CD4-positive, alpha-beta T cell treated with Interleukin-4 for 4 hours (primary cell): ENCODE measurements around the gene ASS1.
"Not testable (repeated sequence)": the region's sequence is repeated elsewhere in the genome, so short reads cannot be mapped to it uniquely, and the experiment has no call there.

Experiments
- DNase-seq: peaks from one replicate; pipeline ENCODE4 v3.0.0-alpha.2; 2020

ASS1 gene

GRCh38 chr9:130444565-130445221, at the start of gene ASS1:
Gene ASS1 (plus strand): TSS chr9:130444961. CDS start chr9:130452229, 7,268 bp downstream.
- DNase-seq: peak; percentile 4

DNA sequence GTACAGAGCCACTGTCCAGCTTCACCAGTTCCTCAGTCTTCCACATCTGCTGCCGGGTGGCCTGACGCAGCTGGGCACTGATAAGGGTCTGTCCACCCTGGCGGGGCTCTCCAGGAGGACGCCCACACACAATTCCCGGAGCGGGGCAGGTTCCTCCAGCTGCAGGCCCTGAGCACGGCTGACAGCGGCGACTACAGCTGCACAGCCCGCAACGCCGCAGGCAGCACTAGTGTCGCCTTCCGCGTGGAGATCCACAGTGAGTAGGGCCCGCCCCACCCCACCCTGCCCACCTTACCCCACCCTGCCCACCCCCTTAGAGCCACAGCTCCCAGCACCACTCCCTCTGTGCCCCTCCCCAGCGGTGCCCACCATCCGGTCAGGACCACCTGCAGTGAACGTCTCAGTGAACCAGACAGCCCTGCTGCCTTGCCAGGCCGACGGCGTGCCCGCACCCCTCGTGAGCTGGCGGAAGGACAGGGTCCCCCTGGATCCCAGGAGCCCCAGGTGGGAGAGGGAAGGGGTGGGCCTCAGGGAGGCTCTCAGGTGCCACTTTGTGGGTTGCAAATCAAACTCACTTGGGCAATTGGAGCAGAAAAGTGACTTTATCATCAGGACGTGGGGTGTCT, 48.8 kb upstream of the ASS1 start:
- no peak for DNase-seq

DNA sequence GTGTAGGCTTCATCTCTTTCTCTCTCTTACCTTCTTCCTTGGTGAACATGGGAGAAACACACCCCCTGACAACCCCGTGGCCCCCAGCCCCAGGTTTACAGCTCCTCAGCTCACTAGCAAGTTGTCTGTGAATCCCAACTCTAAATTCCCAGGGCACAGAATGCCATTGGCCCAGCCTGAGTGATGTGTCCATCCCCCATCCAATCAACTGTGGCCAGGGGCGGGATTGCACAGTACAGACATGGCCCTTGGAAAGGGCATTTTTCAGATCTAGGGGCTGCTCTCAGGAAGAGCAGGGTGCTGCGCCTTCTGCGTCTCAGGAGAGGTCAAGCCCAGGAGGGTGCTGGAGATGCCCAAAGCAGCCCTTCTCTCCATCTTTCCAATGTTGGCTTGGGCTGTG, 48.2 kb upstream of the ASS1 start:
- no peak for DNase-seq

DNA sequence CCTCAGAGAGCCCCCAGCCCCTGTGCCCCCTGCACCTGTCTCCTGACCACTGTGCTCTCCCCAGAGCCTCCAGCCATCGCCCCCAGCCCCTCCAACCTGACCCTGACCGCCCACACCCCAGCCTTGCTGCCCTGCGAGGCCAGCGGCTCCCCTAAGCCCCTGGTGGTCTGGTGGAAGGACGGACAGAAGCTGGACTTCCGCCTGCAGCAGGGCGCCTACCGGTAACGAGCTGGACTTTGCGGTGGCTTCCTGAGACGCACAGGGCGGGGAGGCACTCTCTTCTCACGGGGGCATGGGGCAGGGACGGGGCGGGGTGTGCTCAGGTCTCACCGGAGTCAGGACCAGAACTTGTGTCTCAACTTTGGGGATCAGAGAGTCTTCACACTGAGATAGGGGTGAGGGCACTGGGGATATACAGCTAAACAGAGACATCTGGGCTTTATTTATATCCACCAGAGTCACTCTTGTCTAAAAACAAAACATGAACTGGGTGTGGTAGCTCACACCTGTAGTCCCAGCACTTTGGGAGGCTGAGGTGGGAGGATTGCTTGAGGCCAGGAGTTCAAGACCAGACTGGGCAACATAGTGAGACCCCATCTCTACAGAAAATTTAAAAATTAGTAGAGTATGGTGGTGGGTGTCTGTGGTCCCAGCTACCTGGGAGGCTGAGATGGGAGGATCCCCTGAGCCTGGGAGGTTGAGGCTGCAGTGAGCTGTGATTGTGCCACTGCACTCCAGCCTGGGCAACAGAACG, 46.1 kb upstream of the ASS1 start:
- no peak for DNase-seq

DNA sequence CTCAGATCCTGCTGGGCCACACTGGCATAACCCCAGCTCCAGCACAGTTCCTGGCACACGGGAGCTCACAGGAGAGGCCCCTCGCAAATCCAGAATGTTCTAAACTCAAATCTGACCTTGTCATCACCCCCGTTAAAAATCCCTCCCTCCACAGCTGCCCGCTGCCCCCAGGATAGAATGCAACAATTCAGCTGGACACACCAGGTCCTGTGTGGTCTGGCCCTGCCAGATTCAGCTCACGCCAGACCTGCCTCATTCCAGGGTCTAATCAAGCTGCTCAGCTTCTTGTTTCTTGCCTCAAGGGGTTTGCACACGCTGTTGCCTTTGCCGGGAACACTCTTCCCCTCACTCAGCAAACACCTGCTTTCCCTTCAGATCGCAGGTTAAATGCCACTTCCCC, 45.0 kb upstream of the ASS1 start:
- DNase-seq: no peak

GRCh38 chr9:130400870-130401269, 43.9 kb upstream of the ASS1 start:
- no peak for DNase-seq

DNA sequence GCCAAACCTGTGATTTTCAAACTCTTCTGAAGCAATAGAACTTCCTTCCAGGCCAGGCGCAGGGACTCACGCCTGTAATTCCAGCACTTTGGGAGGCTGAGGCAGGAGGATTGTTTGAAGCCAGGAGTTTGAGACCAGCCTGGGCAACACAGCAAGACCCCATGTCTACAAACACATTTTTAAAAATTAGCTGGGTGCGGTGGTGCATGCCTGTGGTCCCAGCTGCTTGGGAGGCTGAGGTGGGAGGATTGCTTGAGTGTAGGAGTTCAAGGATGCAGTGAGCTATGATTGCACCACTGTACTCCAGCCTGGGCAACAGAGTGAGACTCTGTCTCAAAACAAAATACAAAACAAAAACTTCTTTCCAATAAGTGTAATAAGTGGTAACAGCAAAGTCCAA, 43.0 kb upstream of the ASS1 start:
- DNase-seq: not testable (repeated sequence)

- DNase-seq: no peak
Observed at GRCh38 chr9:130402243-130402642, 42.5 kb upstream of the ASS1 start.

DNA sequence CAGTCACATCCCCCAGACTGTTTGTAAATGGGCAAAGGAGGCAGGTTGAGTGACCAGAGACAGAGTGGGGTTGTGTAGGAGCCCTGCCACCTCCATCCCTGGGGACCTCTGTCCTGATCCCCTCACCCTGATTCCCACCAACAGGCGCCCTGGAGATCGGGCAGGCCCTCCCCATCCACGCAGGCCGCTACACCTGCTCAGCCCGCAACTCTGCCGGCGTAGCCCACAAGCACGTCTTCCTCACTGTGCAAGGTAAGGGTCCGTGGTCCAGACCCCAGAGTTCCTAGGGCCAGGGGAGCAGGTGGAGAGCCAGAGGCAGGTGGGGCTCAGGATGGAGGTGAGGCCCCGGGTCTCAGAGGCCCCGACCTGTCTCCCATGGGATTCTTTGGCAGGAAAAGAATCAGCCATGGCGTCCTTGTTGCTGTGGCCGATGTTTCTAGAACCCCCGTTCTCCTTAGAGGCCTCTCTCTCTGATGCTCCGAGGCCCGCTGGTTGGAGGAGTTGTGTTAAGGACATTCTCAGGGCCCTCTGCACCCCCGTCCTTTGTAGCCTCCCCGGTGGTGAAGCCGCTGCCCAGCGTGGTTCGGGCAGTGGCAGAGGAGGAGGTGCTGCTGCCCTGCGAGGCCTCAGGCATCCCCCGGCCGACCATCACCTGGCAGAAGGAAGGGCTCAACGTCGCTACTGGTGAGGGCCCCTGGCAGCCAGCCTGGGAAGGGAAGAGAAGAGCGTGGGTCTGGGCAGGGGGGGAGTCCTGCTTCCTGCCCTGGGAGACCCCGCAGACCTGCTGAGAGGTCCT, 41.9 kb upstream of the ASS1 start:
- DNase-seq: no peak

GRCh38 chr9:130405657-130406257, 39.0 kb upstream of the ASS1 start:
- DNase-seq: no peak

DNA sequence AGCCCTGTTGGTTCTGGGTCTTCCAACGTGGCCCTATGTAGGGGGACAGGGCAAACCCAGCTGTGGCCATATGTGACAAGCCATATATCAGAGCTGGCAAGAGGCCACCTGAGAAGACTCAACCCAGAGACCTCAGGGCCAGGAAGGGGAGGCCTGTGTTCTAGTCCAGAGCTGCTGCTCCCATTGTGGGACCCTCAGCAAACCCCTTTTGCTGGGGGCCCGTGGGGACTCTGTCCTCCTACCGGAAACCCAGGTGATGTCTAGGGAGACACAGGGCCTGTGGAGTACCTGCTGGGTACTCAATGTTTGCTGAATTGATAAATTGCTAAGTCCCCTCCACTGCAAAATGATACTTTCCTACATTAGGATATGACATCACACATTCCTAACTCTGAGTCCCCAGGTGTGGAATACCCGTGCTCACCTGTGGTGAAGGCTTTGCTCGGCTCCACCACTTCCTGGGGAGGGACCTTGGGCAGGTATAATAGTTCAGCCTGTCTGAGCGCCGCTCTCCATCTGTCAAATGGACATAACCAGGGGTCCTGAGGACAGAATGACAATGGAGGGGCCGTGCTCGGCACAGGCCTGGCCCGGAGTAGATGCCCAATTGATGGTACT, 38.4 kb upstream of the ASS1 start:
- DNase-seq: no peak

- DNase-seq: no peak
Observed at GRCh38 chr9:130407916-130408663, 36.7 kb upstream of the ASS1 start.

GRCh38 chr9:130408669-130409068, 36.1 kb upstream of the ASS1 start:
- DNase-seq: no peak

- DNase-seq: no peak
Observed at GRCh38 chr9:130409246-130409645, 35.5 kb upstream of the ASS1 start.

- no peak for DNase-seq
Observed at GRCh38 chr9:130410443-130410842, 34.3 kb upstream of the ASS1 start.

DNA sequence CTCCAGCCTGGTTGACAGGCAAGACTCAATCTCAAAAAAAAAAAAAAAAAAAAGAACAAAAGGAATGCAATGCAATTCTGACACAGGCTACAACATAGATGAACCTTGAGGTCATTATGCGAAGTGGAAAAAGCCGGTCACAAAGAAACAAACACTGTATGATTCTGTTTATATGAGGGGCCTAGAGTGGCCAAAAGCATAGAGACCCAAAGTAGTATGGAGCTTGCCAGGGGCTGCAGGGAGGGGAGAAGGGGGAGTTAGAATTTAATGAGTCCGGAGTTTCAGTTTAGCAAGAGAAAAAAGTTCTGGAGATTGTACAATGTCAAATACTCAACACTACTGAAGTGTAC, 33.2 kb upstream of the ASS1 start:
- DNase-seq: no peak

- no peak for DNase-seq
Observed at GRCh38 chr9:130414081-130414731, 30.6 kb upstream of the ASS1 start.

DNA sequence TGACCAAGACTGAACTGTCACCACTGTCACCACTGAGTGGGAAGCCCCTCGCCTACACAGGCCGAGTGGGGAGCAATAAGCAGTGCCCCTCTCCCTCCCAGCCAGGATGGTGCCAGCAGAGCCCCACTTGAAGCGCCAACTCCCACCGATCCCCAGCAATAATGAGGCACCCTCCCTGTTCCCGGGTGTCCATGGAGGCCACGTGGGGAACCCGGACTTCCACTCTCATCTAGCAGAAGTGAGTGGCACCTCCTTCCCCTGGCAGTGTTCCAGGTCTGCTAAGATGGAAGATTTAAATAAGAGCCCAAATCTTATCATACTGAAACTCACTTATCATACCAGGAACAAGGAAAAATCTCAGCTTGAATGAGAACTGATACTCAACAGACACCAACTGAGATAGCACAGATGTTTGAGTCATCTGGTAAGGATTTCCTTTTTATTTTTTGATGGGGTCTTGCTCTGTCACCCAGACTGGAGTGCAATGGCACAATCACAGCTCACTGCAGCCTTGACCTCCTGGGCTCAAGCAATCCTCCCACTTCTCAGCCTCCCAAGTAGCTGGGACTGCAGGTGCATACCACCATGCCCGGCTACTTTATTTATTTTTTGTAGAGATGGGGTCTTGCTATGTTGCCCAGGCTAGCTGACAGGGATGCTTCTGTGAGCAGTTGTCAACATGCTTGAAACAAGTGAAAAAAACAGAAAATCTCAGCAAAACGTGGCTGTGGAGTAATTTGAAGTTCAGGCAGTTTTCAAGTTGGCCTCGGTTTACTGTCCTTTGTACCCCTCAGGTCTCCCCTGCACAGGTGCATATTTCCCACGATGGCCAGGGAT, 29.6 kb upstream of the ASS1 start:
- DNase-seq: no peak

DNA sequence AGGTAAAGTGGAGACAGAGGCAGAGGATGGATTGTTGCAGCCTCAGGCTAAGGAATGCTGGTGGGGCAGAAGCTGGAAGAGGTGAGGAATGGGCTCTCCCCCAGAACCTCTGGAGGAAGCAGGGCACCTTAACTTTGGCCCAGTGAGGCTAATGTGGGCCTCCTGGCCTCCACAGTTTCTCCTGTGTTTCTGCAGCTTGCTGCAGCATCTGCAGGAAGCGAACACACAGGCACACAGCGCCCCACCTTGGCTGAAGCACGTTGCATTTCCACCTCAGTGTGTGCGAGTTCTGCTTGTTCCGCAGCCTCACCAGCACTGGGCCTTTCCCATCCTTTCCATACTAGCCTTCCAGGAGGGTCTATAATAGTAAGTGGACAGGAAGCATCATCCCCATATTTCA, 27.2 kb upstream of the ASS1 start:
- no peak for DNase-seq

DNA sequence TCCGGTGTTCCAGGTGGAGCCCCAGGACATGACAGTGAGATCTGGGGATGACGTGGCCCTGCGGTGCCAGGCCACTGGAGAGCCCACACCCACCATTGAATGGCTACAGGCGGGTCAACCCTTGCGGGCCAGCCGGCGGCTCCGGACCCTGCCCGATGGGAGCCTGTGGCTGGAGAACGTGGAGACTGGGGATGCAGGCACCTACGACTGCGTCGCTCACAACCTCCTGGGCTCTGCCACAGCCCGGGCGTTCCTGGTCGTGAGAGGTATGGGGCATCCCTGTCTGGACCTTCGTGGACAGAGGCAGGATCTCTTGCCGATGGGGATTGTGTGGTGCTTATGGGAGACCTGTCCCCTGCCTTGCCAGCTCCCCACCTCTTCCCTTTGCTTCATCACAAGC, 26.0 kb upstream of the ASS1 start:
- DNase-seq: no peak
